ENCODE measurements around the gene VAV2.

DNA sequence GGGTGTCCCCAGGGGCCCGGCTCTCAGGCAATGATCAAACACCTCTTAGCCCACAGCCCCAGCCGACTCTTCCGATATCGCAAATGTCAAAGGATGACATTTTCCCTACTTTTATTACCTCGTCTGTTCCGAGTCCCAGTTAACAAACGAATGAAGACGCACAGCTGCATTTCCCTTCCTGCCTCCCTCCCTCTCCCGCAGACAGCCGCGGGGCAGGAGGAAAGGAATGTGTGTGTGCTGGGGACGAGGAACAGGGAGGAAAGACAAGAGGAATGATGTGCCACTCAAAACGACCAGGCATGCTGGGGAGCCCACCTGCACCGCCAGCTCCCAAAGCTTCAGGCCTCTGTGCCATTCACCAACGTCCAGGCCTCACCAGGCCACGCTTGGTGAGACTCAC lies 128.1 kb downstream of the VAV2 start:
- no peak for TF ChIP-seq POLR2AphosphoS5 (IDR thresholded peaks at IDR 0.05; ENCODE audit: insufficient read depth in 1 of 2, low read depth in 1 of 2)
- TF ChIP-seq, protein P1, sequence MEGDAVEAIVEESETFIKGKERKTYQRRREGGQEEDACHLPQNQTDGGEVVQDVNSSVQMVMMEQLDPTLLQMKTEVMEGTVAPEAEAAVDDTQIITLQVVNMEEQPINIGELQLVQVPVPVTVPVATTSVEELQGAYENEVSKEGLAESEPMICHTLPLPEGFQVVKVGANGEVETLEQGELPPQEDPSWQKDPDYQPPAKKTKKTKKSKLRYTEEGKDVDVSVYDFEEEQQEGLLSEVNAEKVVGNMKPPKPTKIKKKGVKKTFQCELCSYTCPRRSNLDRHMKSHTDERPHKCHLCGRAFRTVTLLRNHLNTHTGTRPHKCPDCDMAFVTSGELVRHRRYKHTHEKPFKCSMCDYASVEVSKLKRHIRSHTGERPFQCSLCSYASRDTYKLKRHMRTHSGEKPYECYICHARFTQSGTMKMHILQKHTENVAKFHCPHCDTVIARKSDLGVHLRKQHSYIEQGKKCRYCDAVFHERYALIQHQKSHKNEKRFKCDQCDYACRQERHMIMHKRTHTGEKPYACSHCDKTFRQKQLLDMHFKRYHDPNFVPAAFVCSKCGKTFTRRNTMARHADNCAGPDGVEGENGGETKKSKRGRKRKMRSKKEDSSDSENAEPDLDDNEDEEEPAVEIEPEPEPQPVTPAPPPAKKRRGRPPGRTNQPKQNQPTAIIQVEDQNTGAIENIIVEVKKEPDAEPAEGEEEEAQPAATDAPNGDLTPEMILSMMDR (IDR thresholded peaks at IDR 0.05): no peak
